Neural progenitor cell (in vitro differentiated cells): Measurements from ENCODE around the gene HCK. TPM values are rescaled to one million over a fixed set of nuclear protein-coding genes. Genes with fewer than 3 reads are reported as not detected.

ENCODE experiments used
- DNase-seq: peaks from one replicate; pipeline ENCODE4 v3.0.0-alpha.2; 2016; ENCODE audit warnings: low spot score
- H2AFZ ChIP-seq: fragments of 200-600 bp; sonication (generic); replicated peaks from 2 replicates; pipeline ENCODE4 v1.6.1; 2016; ENCODE audit warnings: antibody characterized with exemption
- H3F3A ChIP-seq: fragments of 200-600 bp; sonication (generic); 2 replicates; pipeline ENCODE4 v1.6.1; 2016; ENCODE audit warnings: antibody characterized with exemption, low read depth
- H3K27ac ChIP-seq: fragments of 200-600 bp; sonication (generic); 2 replicates; pipeline ENCODE4 v1.5.1; 2016; ENCODE audit warnings: mild to moderate bottlenecking
- H3K27me3 ChIP-seq: fragments of 200-600 bp; sonication (generic); 2 replicates; pipeline ENCODE4 v1.6.1; 2016; ENCODE audit warnings: mild to moderate bottlenecking, moderate library complexity
- H3K36me3 ChIP-seq: fragments of 200-600 bp; sonication (generic); 2 replicates; pipeline ENCODE4 v1.5.1; 2016
- H3K4me1 ChIP-seq: fragments of 200-600 bp; sonication (generic); 2 replicates; pipeline ENCODE4 v1.6.1; 2016; ENCODE audit warnings: mixed run types
- H3K4me2 ChIP-seq: fragments of 200-600 bp; sonication (generic); 2 replicates; pipeline ENCODE4 v1.6.1; 2016
- H3K4me3 ChIP-seq: fragments of 200-600 bp; sonication (generic); 2 replicates; pipeline ENCODE4 v1.5.1; 2016
- H3K79me2 ChIP-seq: fragments of 200-600 bp; sonication (generic); 2 replicates; pipeline ENCODE4 v1.6.1; 2016; ENCODE audit warnings: low read depth
- H3K9ac ChIP-seq: fragments of 200-600 bp; sonication (generic); 2 replicates; pipeline ENCODE4 v1.6.1; 2016
- H3K9me3 ChIP-seq: fragments of 200-600 bp; sonication (generic); 2 replicates; pipeline ENCODE4 v1.5.1; 2016; ENCODE audit warnings: low read depth
- H4K20me1 ChIP-seq: fragments of 200-600 bp; sonication (generic); 2 replicates; pipeline ENCODE4 v1.6.1; 2016; ENCODE audit warnings: low read depth
- H3K27ac Mint-ChIP-seq: 3 replicates; pipeline ENCODE4 v1.8.0; 2021; ENCODE audit warnings: mixed read lengths
- H3K27me3 Mint-ChIP-seq: 2 replicates; pipeline ENCODE4 v1.8.0; 2022; ENCODE audit warnings: low read depth, mild to moderate bottlenecking, inconsistent platforms, moderate library complexity, mixed read lengths; ENCODE audit not compliant: insufficient read depth
- H3K36me3 Mint-ChIP-seq: 3 replicates; pipeline ENCODE4 v1.8.0; 2021; ENCODE audit warnings: mixed read lengths
- H3K4me1 Mint-ChIP-seq: 3 replicates; pipeline ENCODE4 v1.8.0; 2021; ENCODE audit warnings: mixed read lengths
- H3K4me3 Mint-ChIP-seq: 3 replicates; pipeline ENCODE4 v1.8.0; 2021; ENCODE audit warnings: mild to moderate bottlenecking, moderate library complexity, mixed read lengths
- H3K9me3 Mint-ChIP-seq: 3 replicates; pipeline ENCODE4 v1.8.0; 2020; ENCODE audit warnings: mixed read lengths
- CTCF ChIP-seq: fragments of 200-600 bp; sonication (generic); IDR thresholded peaks from 2 replicates; pipeline ENCODE4 v1.5.1; 2017; ENCODE audit warnings: antibody characterized with exemption, mild to moderate bottlenecking
- EZH2 ChIP-seq: fragments of 200-600 bp; sonication (generic); IDR thresholded peaks from 2 replicates; pipeline ENCODE4 v1.6.1; 2017; ENCODE audit warnings: antibody characterized with exemption, mild to moderate bottlenecking, moderate library complexity
- EZH2phosphoT487 ChIP-seq: fragments of 200-600 bp; sonication (generic); IDR thresholded peaks from 2 replicates; pipeline ENCODE4 v1.6.1; 2017; ENCODE audit warnings: antibody characterized with exemption
- total RNA-seq: library from RNA; depleted of rRNA; stranded (reverse); fragments of >200 nt; gene quantifications from 2 replicates; pipeline ENCODE4 v1.2.3, GENCODE V29; 2015; ENCODE audit warnings: low replicate concordance

HCK gene
- total RNA-seq, 1 donor from 2014 or later, result not detected

DNA sequence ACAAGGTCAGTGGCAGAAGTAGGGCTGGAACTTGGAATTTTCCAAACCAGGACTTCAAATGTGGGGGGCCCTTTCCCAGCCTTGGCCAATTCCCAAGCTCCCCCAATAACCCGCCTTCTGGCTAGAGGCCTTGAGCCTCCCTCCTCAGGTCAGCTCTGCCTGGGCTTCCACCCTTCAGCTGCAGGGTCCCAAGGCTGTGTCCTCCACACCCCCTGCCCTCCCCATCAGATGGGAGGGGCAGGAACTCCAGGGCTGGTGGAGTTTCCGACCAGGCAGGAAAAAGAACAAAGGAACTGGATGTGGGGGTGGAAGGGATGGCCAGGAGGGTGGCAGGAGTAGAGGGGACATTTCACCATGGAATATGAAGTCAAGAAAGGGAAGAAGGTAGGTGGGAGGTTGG lies 41.9 kb upstream of the HCK start, which contains the start of gene CCM2L:
Gene CCM2L, plus strand, starts transcription at position 338 of the 400 bp plus-strand sequence. Its CDS starts 17 bp downstream, at position 355.
- peaks cover 2% of the 10 kb centered on the region for H3K9me3 Mint-ChIP-seq
- Histone ChIP-seq H3K27me3 (peaks cover 7% of the 10 kb centered on the region), H3F3A (peaks cover 23% of the 10 kb centered on the region), H3K27ac (no peak within 1 kb of the TSS), H3K9me3 (no peaks in the 10 kb centered on the region), H3K4me2 (no peak within 1 kb of the TSS), H3K9ac (no peak within 1 kb of the TSS), H3K79me2 (no peaks in the 10 kb centered on the region), H4K20me1 (no peaks in the 10 kb centered on the region), H3K36me3 (no peaks in the 10 kb centered on the region), H3K4me3 (no peak within 1 kb of the TSS), H3K4me1 (peaks cover 14% of the 10 kb centered on the region), H2AFZ (no peak within 1 kb of the TSS)
- peaks cover 7% of the 10 kb centered on the region for H3K27me3 Mint-ChIP-seq
- peaks cover 35% of the 10 kb centered on the region for H3K4me1 Mint-ChIP-seq
- no peaks in the 10 kb centered on the region for H3K36me3 Mint-ChIP-seq
- H3K27ac Mint-ChIP-seq, result no peak within 1 kb of the TSS
- H3K4me3 Mint-ChIP-seq, result no peak within 1 kb of the TSS
- DNase-seq, result no peak
- TF ChIP-seq EZH2, result no peak
- no peak for TF ChIP-seq EZH2phosphoT487
- no peak for TF ChIP-seq CTCF

- no peaks in the 10 kb centered on the region for H3K79me2 ChIP-seq
- H3K9me3 ChIP-seq, result no peaks in the 10 kb centered on the region
- no peak overlapping the region for H3K4me3 ChIP-seq
- H3K4me3 Mint-ChIP-seq, result no peak overlapping the region
- peaks cover 23% of the 10 kb centered on the region for H3F3A ChIP-seq
- H3K27ac ChIP-seq, result no peak overlapping the region
- H3K36me3 Mint-ChIP-seq, result no peaks in the 10 kb centered on the region
- H3K4me2 ChIP-seq, result no peak overlapping the region
- H3K4me1 Mint-ChIP-seq, result peaks cover 41% of the 10 kb centered on the region
- H3K27me3 ChIP-seq, result peaks cover 10% of the 10 kb centered on the region
- H4K20me1 ChIP-seq, result no peaks in the 10 kb centered on the region
- TF ChIP-seq EZH2phosphoT487 (no peak), CTCF (no peak), EZH2 (no peak)
- peak; percentile 18 for DNase-seq
- H2AFZ ChIP-seq, result no peak overlapping the region
- no peak overlapping the region for H3K27ac Mint-ChIP-seq
- H3K9ac ChIP-seq, result no peak overlapping the region
- peaks cover 2% of the 10 kb centered on the region for H3K9me3 Mint-ChIP-seq
- H3K27me3 Mint-ChIP-seq, result peaks cover 9% of the 10 kb centered on the region
- H3K4me1 ChIP-seq, result peaks cover 14% of the 10 kb centered on the region
- H3K36me3 ChIP-seq, result no peaks in the 10 kb centered on the region
These were observed 41.4 kb upstream of the HCK start for GRCh38 chr20:32010666-32011065.

GRCh38 chr20:32012159-32012688 lies 39.8 kb upstream of the HCK start:
- peaks cover 33% of the 10 kb centered on the region for H3K4me1 Mint-ChIP-seq
- no peak overlapping the region for H3K4me2 ChIP-seq
- TF ChIP-seq EZH2phosphoT487, result no peak
- no peak for TF ChIP-seq CTCF
- no peak for TF ChIP-seq EZH2

More at GRCh38 chr20:32012159-32012688, 39.8 kb upstream of the HCK start:
- no peak overlapping the region for H3K4me3 ChIP-seq
- H3K36me3 Mint-ChIP-seq, result no peaks in the 10 kb centered on the region
- H4K20me1 ChIP-seq, result no peaks in the 10 kb centered on the region
- H3K9ac ChIP-seq, result no peak overlapping the region
- H2AFZ ChIP-seq, result no peak overlapping the region
- no peaks in the 10 kb centered on the region for H3K36me3 ChIP-seq
- peaks cover 24% of the 10 kb centered on the region for H3K27me3 ChIP-seq
- no peak overlapping the region for H3K27ac Mint-ChIP-seq
- H3K9me3 ChIP-seq, result no peaks in the 10 kb centered on the region
- H3K79me2 ChIP-seq, result no peaks in the 10 kb centered on the region
- H3F3A ChIP-seq, result peaks cover 17% of the 10 kb centered on the region
- DNase-seq, result no peak
- peaks cover 6% of the 10 kb centered on the region for H3K4me1 ChIP-seq
- H3K27ac ChIP-seq, result no peak overlapping the region
- H3K9me3 Mint-ChIP-seq, result no peaks in the 10 kb centered on the region
- peaks cover 12% of the 10 kb centered on the region for H3K27me3 Mint-ChIP-seq
- no peak overlapping the region for H3K4me3 Mint-ChIP-seq
